GM23338 (cell line): ENCODE results near the gene IFNL3. TPM values are rescaled to one million over a fixed set of nuclear protein-coding genes. Genes with fewer than 3 reads are reported as not detected.

Experiments
- ATAC-seq: fragments of 200-7000 bp; cut with Tn5 transposase; 3 replicates; pipeline ENCODE4 v1.9.1; 2020
- DNase-seq: peaks from one replicate; pipeline ENCODE4 v3.0.0-alpha.2; 2015; ENCODE audit warnings: low spot score
- H2AFZ ChIP-seq: fragments of 200-600 bp; sonication (generic); 2 replicates; pipeline ENCODE4 v1.8.0; 2016; ENCODE audit warnings: antibody characterized with exemption, mild to moderate bottlenecking, moderate library complexity
- H3F3A ChIP-seq: fragments of 200-600 bp; sonication (generic); replicated peaks from 2 replicates; pipeline ENCODE4 v1.8.0; 2017; ENCODE audit warnings: antibody characterized with exemption, mixed run types, low read depth
- H3K27ac ChIP-seq: fragments of 200-600 bp; sonication (generic); 2 replicates; pipeline ENCODE4 v1.6.1; 2016; ENCODE audit warnings: low read depth
- H3K27me3 ChIP-seq: fragments of 200-600 bp; sonication (generic); 2 replicates; pipeline ENCODE4 v1.8.0; 2016; ENCODE audit warnings: mild to moderate bottlenecking, mixed run types, moderate library complexity; ENCODE audit not compliant: insufficient read depth
- H3K36me3 ChIP-seq: fragments of 200-600 bp; sonication (generic); 2 replicates; pipeline ENCODE4 v1.8.0; 2016; ENCODE audit warnings: mild to moderate bottlenecking; ENCODE audit not compliant: insufficient read depth
- H3K4me1 ChIP-seq: fragments of 200-600 bp; sonication (generic); 2 replicates; pipeline ENCODE4 v1.8.0; 2016; ENCODE audit warnings: mild to moderate bottlenecking, moderate library complexity; ENCODE audit not compliant: insufficient read depth
- H3K4me2 ChIP-seq: fragments of 200-600 bp; sonication (generic); 2 replicates; pipeline ENCODE4 v1.7.1; 2017; ENCODE audit warnings: mixed run types
- H3K4me3 ChIP-seq: fragments of 200-600 bp; sonication (generic); 2 replicates; pipeline ENCODE4 v1.6.1; 2016; ENCODE audit warnings: mixed run types
- H3K79me2 ChIP-seq: fragments of 200-600 bp; sonication (generic); replicated peaks from 2 replicates; pipeline ENCODE4 v1.8.0; 2017; ENCODE audit warnings: mild to moderate bottlenecking; ENCODE audit not compliant: insufficient read depth
- H3K9me2 ChIP-seq: fragments of 200-600 bp; sonication (generic); 2 replicates; pipeline ENCODE4 v1.8.0; 2017; ENCODE audit not compliant: insufficient read depth
- H4K20me1 ChIP-seq: fragments of 200-600 bp; sonication (generic); replicated peaks from 2 replicates; pipeline ENCODE4 v1.8.0; 2017; ENCODE audit warnings: mild to moderate bottlenecking; ENCODE audit not compliant: insufficient read depth
- H3K27ac Mint-ChIP-seq: 2 replicates; pipeline ENCODE4 v1.8.0; 2020; ENCODE audit warnings: inconsistent platforms, mild to moderate bottlenecking, moderate library complexity, mixed read lengths
- H3K27me3 Mint-ChIP-seq: 3 replicates; pipeline ENCODE4 v1.8.0; 2022; ENCODE audit warnings: low read depth, mild to moderate bottlenecking, moderate library complexity, mixed read lengths, inconsistent platforms; ENCODE audit not compliant: insufficient read depth, poor library complexity
- H3K36me3 Mint-ChIP-seq: 3 replicates; pipeline ENCODE4 v1.8.0; 2021; ENCODE audit warnings: low read depth, mild to moderate bottlenecking, inconsistent platforms, moderate library complexity, mixed read lengths
- H3K4me1 Mint-ChIP-seq: 3 replicates; pipeline ENCODE4 v1.8.0; 2020; ENCODE audit warnings: mild to moderate bottlenecking, inconsistent platforms, mixed read lengths
- H3K4me3 Mint-ChIP-seq: 3 replicates; pipeline ENCODE4 v1.8.0; 2021; ENCODE audit warnings: moderate library complexity, mild to moderate bottlenecking, inconsistent platforms, mixed read lengths
- H3K9me3 Mint-ChIP-seq: 3 replicates; pipeline ENCODE4 v1.8.0; 2020; ENCODE audit warnings: moderate library complexity, mild to moderate bottlenecking, inconsistent platforms, mixed read lengths
- CREB1 ChIP-seq: fragments of 250-450 bp; sonication (Bioruptor Pico); IDR thresholded peaks from 2 replicates; pipeline ENCODE4 v1.5.0; 2020; ENCODE audit warnings: low read depth, mild to moderate bottlenecking, moderate library complexity
- CTCF ChIP-seq, 2 experiments: fragments of 200-600 bp in 1 of 2; sonication (generic) in 1 of 2; conservative IDR thresholded peaks; 2 replicates each; pipeline versions ENCODE4 v1.5.1 to v1.6.1; 2016 to 2017; ENCODE audit warnings: antibody characterized with exemption in 2 of 2, low read depth in 2 of 2, mild to moderate bottlenecking in 2 of 2, moderate library complexity in 1 of 2
- ETS1 ChIP-seq: IDR thresholded peaks from 2 replicates; pipeline ENCODE4 v1.6.1; 2016; ENCODE audit warnings: antibody characterized with exemption
- EZH2 ChIP-seq: fragments of 200-600 bp; sonication (generic); IDR thresholded peaks from one replicate; pipeline ENCODE4 v1.8.0; 2017; ENCODE audit warnings: antibody characterized with exemption, mild to moderate bottlenecking, low read depth; ENCODE audit not compliant: unreplicated experiment
- EZH2phosphoT487 ChIP-seq: fragments of 200-600 bp; sonication (generic); IDR thresholded peaks from one replicate; pipeline ENCODE4 v1.8.1; 2018; ENCODE audit warnings: antibody characterized with exemption; ENCODE audit not compliant: unreplicated experiment
- JUNB ChIP-seq: IDR thresholded peaks from one replicate; pipeline ENCODE4 v1.6.1; 2016; ENCODE audit warnings: antibody characterized with exemption; ENCODE audit not compliant: unreplicated experiment
- NANOG ChIP-seq: IDR thresholded peaks from 2 replicates; pipeline ENCODE4 v1.6.1; 2016; ENCODE audit warnings: antibody characterized with exemption, borderline replicate concordance
- POLR2AphosphoS5 ChIP-seq: IDR thresholded peaks from 2 replicates; pipeline ENCODE4 v1.6.1; 2016; ENCODE audit warnings: antibody characterized with exemption, low read depth
- REST ChIP-seq: IDR thresholded peaks from one replicate; pipeline ENCODE4 v1.6.1; 2018; ENCODE audit warnings: antibody characterized with exemption; ENCODE audit not compliant: unreplicated experiment
- ZNF114 ChIP-seq: fragments of 250-450 bp; sonication (Bioruptor Pico); IDR thresholded peaks from 2 replicates; pipeline ENCODE4 v1.5.0; 2020; ENCODE audit warnings: mild to moderate bottlenecking, moderate library complexity
- ZNF331 ChIP-seq: fragments of 250-450 bp; sonication (Bioruptor Pico); IDR thresholded peaks from 2 replicates; pipeline ENCODE4 v1.5.0; 2020; ENCODE audit warnings: low read depth, mild to moderate bottlenecking, moderate library complexity
- polyA plus RNA-seq: library from polyadenylated mRNA; unstranded; fragments of >200 nt; fragmentation: Nextera tagmentation; extraction: Ambion mirVana; gene quantifications from 2 replicates; pipeline ENCODE4 v1.2.1, GENCODE V29; 2016
- total RNA-seq: library from RNA; depleted of rRNA; stranded (reverse); fragments of >200 nt; shearing (Covaris generic); gene quantifications from 2 replicates; pipeline ENCODE4 v1.2.3, GENCODE V29; 2014

Gene IFNL3
- total and polyA plus RNA-seq, 2 experiments from 2014 or later = not detected

- TF ChIP-seq ZNF331 (no peak), ETS1 (no peak), NANOG (no peak), EZH2phosphoT487 (no peak), REST (no peak), ZNF114 (CRISPR knock-in tag) (no peak), EZH2 (no peak), JUNB (no peak), POLR2AphosphoS5 (no peak)
Measured at GRCh38 chr19:39230096-39230764, 14.6 kb downstream of the IFNL3 start (continued).

- H3F3A ChIP-seq = no peaks in the 10 kb centered on the region
- Mint-ChIP-seq H3K9me3 (0 out of 3 replicates have a peak, but pooled peaks cover 2% of the 10 kb centered on the region), H3K27me3 (peaks cover 7% of the 10 kb centered on the region), H3K4me1 (peaks cover 3% of the 10 kb centered on the region; the same call in 1 of the 3 replicates), H3K27ac (no peak overlapping the region), H3K4me3 (peak overlapping the region; percentile 1; the same call in 1 of the 3 replicates), H3K36me3 (no peaks in the 10 kb centered on the region)
- 0 out of 2 replicates have a peak, but pooled peaks cover 4% of the 10 kb centered on the region for H3K27me3 ChIP-seq
- H3K4me3 ChIP-seq = no peak overlapping the region
- H3K79me2 ChIP-seq = no peaks in the 10 kb centered on the region
- no peaks in the 10 kb centered on the region for H3K4me1 ChIP-seq
- H3K9me2 ChIP-seq = no peaks in the 10 kb centered on the region
- TF ChIP-seq CTCF (conservative IDR thresholded peaks at IDR 0.05; ENCODE audit: low read depth in 2 of 2) (peak; percentile 50 to 69), CREB1 (no peak)
- H2AFZ ChIP-seq = no peak overlapping the region
- DNase-seq (peak; percentile 65), ATAC-seq (peak; percentile 60)
- H3K36me3 ChIP-seq = no peaks in the 10 kb centered on the region
- no peak overlapping the region for H3K27ac ChIP-seq
- H4K20me1 ChIP-seq = no peaks in the 10 kb centered on the region
- H3K4me2 ChIP-seq = no peak overlapping the region
Measured at GRCh38 chr19:39224910-39225309, 19.9 kb downstream of the IFNL3 start.
